Adipocyte (in vitro differentiated cells): ENCODE measurements around the gene MBP.
"Not testable (repeated sequence)": the region's sequence is repeated elsewhere in the genome, so short reads cannot be mapped to it uniquely, and the experiment has no call there.

ENCODE experiments used
- DNase-seq: peaks from one replicate; pipeline ENCODE4 v3.0.0-alpha.2; 2015; ENCODE audit warnings: low read depth
- H3K27me3 ChIP-seq: replicated peaks from 2 replicates; pipeline ENCODE4 v1.7.0; 2013; ENCODE audit warnings: mild to moderate bottlenecking, low read length, moderate library complexity; ENCODE audit not compliant: control insufficient read depth, insufficient read depth
- H3K36me3 ChIP-seq: 2 replicates; pipeline ENCODE4 v1.7.0; 2013; ENCODE audit warnings: low read length, mild to moderate bottlenecking, moderate library complexity; ENCODE audit not compliant: control insufficient read depth, insufficient read depth, severe bottlenecking
- H3K4me1 ChIP-seq: 2 replicates; pipeline ENCODE4 v1.7.0; 2013; ENCODE audit warnings: mild to moderate bottlenecking, low read length, moderate library complexity; ENCODE audit not compliant: control insufficient read depth, insufficient read depth
- H3K4me3 ChIP-seq: 2 replicates; pipeline ENCODE4 v1.7.0; 2013; ENCODE audit warnings: mild to moderate bottlenecking, low read length, moderate library complexity
- H3K9ac ChIP-seq: 2 replicates; pipeline ENCODE4 v1.7.0; 2013; ENCODE audit warnings: mild to moderate bottlenecking, low read length, moderate library complexity
- H3K9me3 ChIP-seq: 2 replicates; pipeline ENCODE4 v1.7.0; 2013; ENCODE audit warnings: mild to moderate bottlenecking, low read length, moderate library complexity; ENCODE audit not compliant: control insufficient read depth

Gene MBP

GRCh38 chr18:76974386-76974785, 158.2 kb downstream of the MBP start:
- H3K4me3 ChIP-seq = no peak overlapping the region
- DNase-seq = no peak
- no peaks in the 10 kb centered on the region for H3K27me3 ChIP-seq

GRCh38 chr18:76973520-76974266, 158.9 kb downstream of the MBP start:
- Histone ChIP-seq H3K36me3 (peaks cover 10% of the 10 kb centered on the region), H3K9me3 (no peaks in the 10 kb centered on the region), H3K4me3 (no peak overlapping the region), H3K9ac (no peak overlapping the region), H3K27me3 (no peaks in the 10 kb centered on the region), H3K4me1 (no peaks in the 10 kb centered on the region)
- no peak for DNase-seq

More at GRCh38 chr18:76974386-76974785, 158.2 kb downstream of the MBP start:
- Histone ChIP-seq H3K4me1 (no peaks in the 10 kb centered on the region), H3K9me3 (no peaks in the 10 kb centered on the region), H3K36me3 (peaks cover 9% of the 10 kb centered on the region), H3K9ac (no peak overlapping the region)

GRCh38 chr18:76972846-76973519, 159.6 kb downstream of the MBP start:
- Histone ChIP-seq H3K27me3 (no peaks in the 10 kb centered on the region), H3K4me1 (no peaks in the 10 kb centered on the region), H3K9me3 (no peaks in the 10 kb centered on the region), H3K4me3 (no peak overlapping the region), H3K9ac (no peak overlapping the region), H3K36me3 (peaks cover 15% of the 10 kb centered on the region)
- DNase-seq = no peak

- no peak overlapping the region for H3K9ac ChIP-seq
- H3K4me3 ChIP-seq = no peak overlapping the region
Observed at GRCh38 chr18:76972241-76972640, 160.3 kb downstream of the MBP start.

GRCh38 chr18:76970770-76971559, 161.6 kb downstream of the MBP start:
- no peaks in the 10 kb centered on the region for H3K27me3 ChIP-seq
- no peak overlapping the region for H3K9ac ChIP-seq
- peaks cover 15% of the 10 kb centered on the region for H3K36me3 ChIP-seq
- H3K4me1 ChIP-seq = no peaks in the 10 kb centered on the region
- no peak for DNase-seq
- H3K4me3 ChIP-seq = no peak overlapping the region
- no peaks in the 10 kb centered on the region for H3K9me3 ChIP-seq

More at GRCh38 chr18:76972241-76972640, 160.3 kb downstream of the MBP start:
- no peak for DNase-seq
- Histone ChIP-seq H3K4me1 (no peaks in the 10 kb centered on the region), H3K27me3 (no peaks in the 10 kb centered on the region), H3K9me3 (no peaks in the 10 kb centered on the region), H3K36me3 (peaks cover 15% of the 10 kb centered on the region)

GRCh38 chr18:76967721-76968472, 164.7 kb downstream of the MBP start:
- Histone ChIP-seq H3K27me3 (no peaks in the 10 kb centered on the region), H3K4me3 (no peak overlapping the region), H3K9me3 (no peaks in the 10 kb centered on the region), H3K4me1 (no peaks in the 10 kb centered on the region), H3K9ac (no peak overlapping the region), H3K36me3 (peaks cover 15% of the 10 kb centered on the region)
- no peak for DNase-seq

- not testable (repeated sequence) for H3K27me3 ChIP-seq, H3K4me3 ChIP-seq, DNase-seq, H3K9me3 ChIP-seq, H3K4me1 ChIP-seq, H3K9ac ChIP-seq
- H3K36me3 ChIP-seq = peaks cover 15% of the 10 kb centered on the region
Observed at GRCh38 chr18:76967299-76967698, 165.3 kb downstream of the MBP start.

GRCh38 chr18:76965555-76966151, 166.9 kb downstream of the MBP start:
- not testable (repeated sequence) for H3K9ac ChIP-seq, H3K4me1 ChIP-seq, H3K9me3 ChIP-seq, H3K4me3 ChIP-seq, DNase-seq, H3K27me3 ChIP-seq
- peaks cover 22% of the 10 kb centered on the region for H3K36me3 ChIP-seq

- Histone ChIP-seq H3K36me3 (peaks cover 34% of the 10 kb centered on the region), H3K4me1 (no peaks in the 10 kb centered on the region), H3K4me3 (no peak overlapping the region), H3K9ac (no peak overlapping the region), H3K9me3 (no peaks in the 10 kb centered on the region), H3K27me3 (no peaks in the 10 kb centered on the region)
- no peak for DNase-seq
Observed at GRCh38 chr18:76963936-76964335, 168.6 kb downstream of the MBP start.

GRCh38 chr18:76962851-76963250, 169.7 kb downstream of the MBP start:
- Histone ChIP-seq H3K4me1 (no peaks in the 10 kb centered on the region), H3K9ac (no peak overlapping the region), H3K4me3 (no peak overlapping the region), H3K9me3 (no peaks in the 10 kb centered on the region), H3K27me3 (no peaks in the 10 kb centered on the region), H3K36me3 (peaks cover 28% of the 10 kb centered on the region)
- no peak for DNase-seq
